Measurements from ENCODE around the gene TMEM129. TPM values are rescaled to one million over a fixed set of nuclear protein-coding genes. Genes with fewer than 3 reads are reported as not detected.
"Not testable (repeated sequence)": the region's sequence is repeated elsewhere in the genome, so short reads cannot be mapped to it uniquely, and the experiment has no call there.

TMEM129 gene
- total RNA-seq, 3 donors from 2014 or later: 40.5 to 47.3 (median 41.6) TPM

- H3K4me1 ChIP-seq: no peaks in the 10 kb centered on the region
- H3K27me3 ChIP-seq: no peaks in the 10 kb centered on the region
- H3K36me3 ChIP-seq: no peaks in the 10 kb centered on the region
- H3K27ac ChIP-seq: no peak overlapping the region
- TF ChIP-seq POLR2AphosphoS5 (IDR thresholded peaks at IDR 0.05) (no peak), POLR2A (IDR thresholded peaks at IDR 0.05) (no peak), CTCF (IDR thresholded peaks at IDR 0.05) (no peak)
- H3K4me3 ChIP-seq: no peak overlapping the region
- no peak for DNase-seq (ENCODE audit: low spot score in 2 of 2)
- no peaks in the 10 kb centered on the region for H3K9me3 ChIP-seq
- intact Hi-C loops (cut with DNase I; ENCODE audit: low total_unique reads): no loop called here
These were observed 46.4 kb downstream of the TMEM129 start for GRCh38 chr4:1674682-1675081.

- no peak for TF ChIP-seq CTCF (IDR thresholded peaks at IDR 0.05)
- Histone ChIP-seq H3K36me3 (no peaks in the 10 kb centered on the region), H3K4me1 (no peaks in the 10 kb centered on the region), H3K27ac (no peak overlapping the region), H3K4me3 (no peak overlapping the region), H3K9me3 (no peaks in the 10 kb centered on the region), H3K27me3 (no peaks in the 10 kb centered on the region)
- intact Hi-C loops (cut with DNase I; ENCODE audit: low total_unique reads): no loop called here
- DNase-seq (ENCODE audit: low spot score in 2 of 2): no peak
These were observed 47.5 kb downstream of the TMEM129 start for GRCh38 chr4:1673671-1674070.

DNA sequence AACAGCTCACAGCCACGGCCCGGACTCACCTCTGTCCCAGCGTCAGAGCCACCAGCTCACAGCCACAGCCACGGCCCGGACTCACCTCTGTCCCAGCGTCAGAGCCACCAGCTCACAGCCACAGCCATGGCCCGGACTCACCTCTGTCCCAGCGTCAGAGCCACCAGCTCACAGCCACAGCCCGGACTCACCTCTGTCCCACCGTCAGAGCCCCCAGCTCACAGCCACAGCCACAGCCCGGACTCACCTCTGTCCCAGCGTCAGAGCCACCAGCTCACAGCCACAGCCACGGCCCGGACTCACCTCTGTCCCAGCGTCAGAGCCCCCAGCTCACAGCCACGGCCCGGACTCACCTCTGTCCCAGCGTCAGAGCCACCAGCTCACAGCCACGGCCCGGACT lies 50.1 kb downstream of the TMEM129 start:
- DNase-seq (ENCODE audit: low spot score in 2 of 2); H3K36me3 ChIP-seq; H3K4me3 ChIP-seq; intact Hi-C loops (cut with DNase I; ENCODE audit: low total_unique reads); H3K27ac ChIP-seq; H3K27me3 ChIP-seq; H3K9me3 ChIP-seq; H3K4me1 ChIP-seq: not testable (repeated sequence)

GRCh38 chr4:1670279-1670678 lies 50.8 kb downstream of the TMEM129 start:
- no peaks in the 10 kb centered on the region for H3K36me3 ChIP-seq
- H3K27me3 ChIP-seq: no peaks in the 10 kb centered on the region
- DNase-seq (ENCODE audit: low spot score in 2 of 2): no peak
- H3K9me3 ChIP-seq: no peaks in the 10 kb centered on the region
- H3K27ac ChIP-seq: no peak overlapping the region
- no peak overlapping the region for H3K4me3 ChIP-seq
- H3K4me1 ChIP-seq: no peaks in the 10 kb centered on the region
- intact Hi-C loops (cut with DNase I; ENCODE audit: low total_unique reads): no loop called here
- TF ChIP-seq CTCF (IDR thresholded peaks at IDR 0.05): no peak
- TF ChIP-seq POLR2AphosphoS5 (IDR thresholded peaks at IDR 0.05): no peak
- no peak for TF ChIP-seq POLR2A (IDR thresholded peaks at IDR 0.05)

DNA sequence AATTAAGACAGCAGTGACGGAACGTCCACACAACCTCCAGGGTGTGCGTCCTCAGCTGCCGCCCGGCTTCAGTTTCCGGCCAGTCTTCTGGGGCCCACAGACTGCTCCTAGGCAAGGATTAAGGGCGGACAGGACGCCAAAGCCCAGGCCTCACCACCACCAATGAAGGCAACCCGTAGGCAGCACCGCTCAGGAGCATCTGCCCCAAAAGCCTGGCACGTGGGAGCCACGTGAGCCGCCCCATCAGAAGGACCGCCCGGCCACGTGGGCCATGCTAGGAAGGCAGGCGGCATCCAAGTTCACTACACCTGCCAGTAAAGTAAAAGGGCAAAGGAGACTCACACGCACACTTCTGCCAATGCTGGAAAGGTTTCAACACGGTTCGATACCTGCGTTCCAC lies 51.3 kb downstream of the TMEM129 start:
- H3K4me1 ChIP-seq: no peaks in the 10 kb centered on the region
- H3K27me3 ChIP-seq: no peaks in the 10 kb centered on the region
- no peak overlapping the region for H3K4me3 ChIP-seq
- H3K36me3 ChIP-seq: no peaks in the 10 kb centered on the region
- DNase-seq (ENCODE audit: low spot score in 2 of 2): no peak
- no peak for TF ChIP-seq POLR2AphosphoS5 (IDR thresholded peaks at IDR 0.05)
- no peak for TF ChIP-seq POLR2A (IDR thresholded peaks at IDR 0.05)
- no peak for TF ChIP-seq CTCF (IDR thresholded peaks at IDR 0.05)
- intact Hi-C loops (cut with DNase I; ENCODE audit: low total_unique reads): no loop called here
- no peak overlapping the region for H3K27ac ChIP-seq
- H3K9me3 ChIP-seq: no peaks in the 10 kb centered on the region

GRCh38 chr4:1669270-1669669 lies 51.9 kb downstream of the TMEM129 start:
- no peak overlapping the region for H3K27ac ChIP-seq
- H3K27me3 ChIP-seq: no peaks in the 10 kb centered on the region
- intact Hi-C loops (cut with DNase I; ENCODE audit: low total_unique reads): no loop called here
- H3K4me3 ChIP-seq: no peak overlapping the region
- TF ChIP-seq CTCF (IDR thresholded peaks at IDR 0.05): no peak
- TF ChIP-seq POLR2AphosphoS5 (IDR thresholded peaks at IDR 0.05): no peak
- no peak for TF ChIP-seq POLR2A (IDR thresholded peaks at IDR 0.05)
- DNase-seq (ENCODE audit: low spot score in 2 of 2): no peak
- no peaks in the 10 kb centered on the region for H3K36me3 ChIP-seq
- H3K9me3 ChIP-seq: no peaks in the 10 kb centered on the region
- no peaks in the 10 kb centered on the region for H3K4me1 ChIP-seq

Data from breast epithelium (tissue), 4 donors.